ENCODE data around the gene TGIF2. TPM values are rescaled to one million over a fixed set of nuclear protein-coding genes. Genes with fewer than 3 reads are reported as not detected.
"Not testable (repeated sequence)": the region's sequence is repeated elsewhere in the genome, so short reads cannot be mapped to it uniquely, and the experiment has no call there.

Gene TGIF2
- total RNA-seq, 6 donors from 2014 or later = 9.4 to 20.1 (median 11.9) TPM

- Histone ChIP-seq H3K27me3 (no peaks in the 10 kb centered on the region), H3K27ac (peak overlapping the region; percentile 88 to 98 (median 95)), H3K36me3 (peaks cover 8 to 24% (median 20%) of the 10 kb centered on the region in 4 donors), H3K9me3 (no peaks in the 10 kb centered on the region), H3K4me1 (peaks cover 18 to 30% (median 26%) of the 10 kb centered on the region in 4 donors), H3K4me3 (peak overlapping the region in 3 of 4 donors; percentile 72 to 100 (median 85))
- ATAC-seq (ENCODE audit: low FRiP score in 2 of 2) (peak; percentile 3 to 29), DNase-seq (peak in 1 of 2 donors; percentile 58)
- no peak for TF ChIP-seq CTCF (IDR thresholded peaks at IDR 0.05)
- TF ChIP-seq POLR2A (IDR thresholded peaks at IDR 0.05) = no peak
- 27 to 55% methylated on average over 3 to 15 of the region's 15 CpGs for WGBS, 2 donors
Observed at GRCh38 chr20:36604952-36605398, 31.6 kb downstream of the TGIF2 start.

- no peaks in the 10 kb centered on the region for H3K9me3 ChIP-seq
- peaks cover 12 to 30% (median 26%) of the 10 kb centered on the region in 4 donors for H3K36me3 ChIP-seq
- WGBS, 2 donors = 0 to 1% methylated on average over 5 to 54 of the region's 90 CpGs
- H3K27ac ChIP-seq = peak within 1 kb of the TSS; percentile 93 to 98 (median 95)
- no peaks in the 10 kb centered on the region for H3K27me3 ChIP-seq
- TF ChIP-seq CTCF (IDR thresholded peaks at IDR 0.05) (peak; percentile 73 to 100 (median 99)), POLR2AphosphoS5 (IDR thresholded peaks at IDR 0.05) (peak; percentile 96), POLR2A (IDR thresholded peaks at IDR 0.05) (peak in 2 of 4 donors; percentile 64 to 97), EP300 (IDR thresholded peaks at IDR 0.05) (peak in 1 of 4 donors; percentile 94)
- H3K4me1 ChIP-seq = peaks cover 18 to 28% (median 24%) of the 10 kb centered on the region in 4 donors
- peak within 1 kb of the TSS; percentile 72 to 100 (median 88) for H3K4me3 ChIP-seq
- ATAC-seq (ENCODE audit: low FRiP score in 2 of 2) (peak; percentile 98 to 99), DNase-seq (peak; percentile 98 to 99)
Observed at GRCh38 chr20:36605399-36606157, 32.2 kb downstream of the TGIF2 start, which contains the start of gene RAB5IF. TSS of gene RAB5IF (plus strand) at chr20:36605779. CDS start at chr20:36605952, 173 bp downstream.

DNA sequence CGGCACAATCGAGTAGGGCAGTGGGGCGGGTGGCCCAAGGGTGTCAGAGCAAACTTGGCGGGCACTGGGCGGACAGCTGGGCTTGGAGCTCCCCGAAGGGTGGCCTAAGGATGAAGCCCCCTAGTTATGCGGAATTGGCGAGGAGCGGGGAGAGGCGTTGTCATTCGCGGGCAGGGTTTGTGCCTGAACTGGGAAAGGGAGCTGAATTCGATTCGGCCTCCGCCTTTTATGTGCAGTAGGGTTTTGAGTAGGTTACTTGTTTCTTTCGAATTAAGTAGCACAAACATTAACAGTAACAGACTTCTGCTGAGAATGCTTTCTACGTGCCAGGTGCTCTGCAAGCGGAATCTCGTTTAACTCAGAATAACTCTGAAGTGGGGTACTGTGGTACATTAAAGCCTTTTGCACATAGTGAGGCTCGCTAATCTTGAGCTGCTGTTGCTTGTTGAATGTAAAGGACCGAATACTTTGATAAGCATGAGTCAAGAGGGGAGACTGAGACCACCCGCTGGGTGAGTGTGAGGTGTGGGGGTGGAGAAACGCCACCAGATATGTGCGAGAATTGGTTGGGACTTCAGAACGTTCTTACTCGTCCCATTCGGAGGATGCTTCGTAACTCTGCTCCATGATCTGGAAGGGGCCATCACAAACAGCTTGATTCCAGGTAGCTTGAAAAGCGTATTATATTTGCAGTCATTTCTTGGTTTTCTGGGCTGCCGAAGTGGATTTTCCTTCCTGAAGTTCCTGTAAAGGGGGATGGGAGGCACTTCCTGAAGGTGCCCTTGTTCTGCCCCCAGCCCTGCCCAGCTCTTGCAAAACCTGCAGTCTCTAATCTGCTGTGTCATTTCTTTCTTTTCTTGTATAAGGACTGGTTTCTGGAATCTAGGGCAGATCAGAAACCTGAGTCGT, 33.0 kb downstream of the TGIF2 start:
- 2% methylated on average over 25 to 31 of the region's 31 CpGs for WGBS, 2 donors
- H3K4me3 ChIP-seq = peak overlapping the region; percentile 72 to 100 (median 88)
- DNase-seq (peak in 1 of 2 donors; percentile 78), ATAC-seq (ENCODE audit: low FRiP score in 2 of 2) (peak in 1 of 2 donors; percentile 13)
- H3K4me1 ChIP-seq = peaks cover 18 to 28% (median 24%) of the 10 kb centered on the region in 4 donors
- TF ChIP-seq POLR2A (IDR thresholded peaks at IDR 0.05) = no peak
- TF ChIP-seq POLR2AphosphoS5 (IDR thresholded peaks at IDR 0.05) = peak in 1 of 2 donors; percentile 47
- no peaks in the 10 kb centered on the region for H3K9me3 ChIP-seq
- peak overlapping the region; percentile 93 to 98 (median 95) for H3K27ac ChIP-seq
- H3K27me3 ChIP-seq = no peaks in the 10 kb centered on the region
- peaks cover 16 to 38% (median 33%) of the 10 kb centered on the region in 4 donors for H3K36me3 ChIP-seq

GRCh38 chr20:36607586-36608387, 34.4 kb downstream of the TGIF2 start:
- H3K4me3 ChIP-seq = peak overlapping the region in 1 of 4 donors; percentile 72
- H3K27ac ChIP-seq = peak overlapping the region; percentile 55 to 98 (median 94)
- no peak for ATAC-seq (ENCODE audit: low FRiP score in 2 of 2)
- TF ChIP-seq EP300 (IDR thresholded peaks at IDR 0.05) = no peak
- no peak for TF ChIP-seq CTCF (IDR thresholded peaks at IDR 0.05)
- no peak for TF ChIP-seq POLR2A (IDR thresholded peaks at IDR 0.05)
- no peak for TF ChIP-seq POLR2AphosphoS5 (IDR thresholded peaks at IDR 0.05)
- H3K4me1 ChIP-seq = peaks cover 18 to 28% (median 24%) of the 10 kb centered on the region in 4 donors
- 83 to 84% methylated on average over 7 of the region's 7 CpGs for WGBS, 2 donors
- H3K9me3 ChIP-seq = no peaks in the 10 kb centered on the region
- H3K27me3 ChIP-seq = no peaks in the 10 kb centered on the region
- peaks cover 19 to 52% (median 47%) of the 10 kb centered on the region in 4 donors for H3K36me3 ChIP-seq
- DNase-seq = peak in 1 of 2 donors; percentile 32

DNA sequence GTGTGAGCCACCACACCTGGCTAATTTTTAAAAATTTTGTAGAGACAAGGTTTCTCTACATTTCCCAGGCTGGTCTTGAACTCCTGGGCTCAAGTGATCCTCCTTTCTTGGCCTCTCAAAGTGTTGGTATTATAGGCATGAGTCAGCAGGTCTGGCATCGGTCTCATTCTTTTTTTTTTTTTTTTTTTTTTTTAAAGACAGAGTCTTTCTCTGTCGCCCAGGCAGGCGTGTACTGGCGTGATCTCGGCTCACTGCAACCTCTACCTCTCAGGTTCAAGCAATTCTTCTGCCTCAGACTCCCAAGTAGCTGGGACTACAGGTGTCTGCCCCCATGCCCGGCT, 35.0 kb downstream of the TGIF2 start:
- H3K9me3 ChIP-seq; H3K27me3 ChIP-seq; ATAC-seq (ENCODE audit: low FRiP score in 2 of 2); DNase-seq; H3K4me3 ChIP-seq: not testable (repeated sequence)
- 82 to 91% methylated on average over 6 of the region's 6 CpGs for WGBS, 2 donors
- H3K27ac ChIP-seq = peak overlapping the region in 2 of 4 donors; percentile 96 to 98
- peaks cover 18 to 28% (median 24%) of the 10 kb centered on the region in 4 donors for H3K4me1 ChIP-seq
- H3K36me3 ChIP-seq = peaks cover 19 to 58% (median 50%) of the 10 kb centered on the region in 4 donors

All from upper lobe of left lung (tissue), 6 donors.